Measurements from ENCODE around the gene ZBTB4. TPM values are rescaled to one million over a fixed set of nuclear protein-coding genes. Genes with fewer than 3 reads are reported as not detected.

Gene ZBTB4
- total RNA-seq, 1 donor from 2014 or later = 31.2 TPM

GRCh38 chr17:7459961-7460545 is 19.4 kb downstream of the ZBTB4 start:
- Histone ChIP-seq H3K79me2 (ENCODE audit: insufficient read depth, low read length) (no peaks in the 10 kb centered on the region), H4K20me1 (ENCODE audit: insufficient read depth, low read length) (peaks cover 7% of the 10 kb centered on the region), H3K36me3 (ENCODE audit: insufficient read depth, low read length) (peaks cover 3% of the 10 kb centered on the region), H3K9me3 (ENCODE audit: insufficient read depth, low read depth, low read length) (no peaks in the 10 kb centered on the region), H3K4me2 (ENCODE audit: low read length) (no peak overlapping the region), H3K4me3 (ENCODE audit: insufficient read depth, low read depth, low read length) (no peak overlapping the region), H3K9ac (ENCODE audit: low read length) (no peak overlapping the region), H3K27ac (ENCODE audit: low read depth, low read length) (no peak overlapping the region), H3K27me3 (ENCODE audit: insufficient read depth, low read length) (no peaks in the 10 kb centered on the region), H2AFZ (ENCODE audit: low read depth, low read length) (no peak overlapping the region), H3K4me1 (ENCODE audit: insufficient read depth, low read length) (no peaks in the 10 kb centered on the region)
- no peaks in the 10 kb centered on the region for H3K9me3 Mint-ChIP-seq (ENCODE audit: unreplicated experiment)
- H3K27ac Mint-ChIP-seq (ENCODE audit: unreplicated experiment) = no peak overlapping the region
- peaks cover 6% of the 10 kb centered on the region for H3K4me1 Mint-ChIP-seq (ENCODE audit: low read depth, unreplicated experiment)
- no peaks in the 10 kb centered on the region for H3K27me3 Mint-ChIP-seq (ENCODE audit: low read depth, unreplicated experiment)
- peak overlapping the region; percentile 47 for H3K4me3 Mint-ChIP-seq (ENCODE audit: unreplicated experiment)
- no peak for TF ChIP-seq EZH2 (IDR thresholded peaks at IDR 0.05; ENCODE audit: insufficient read depth, low read length)
- no peak for TF ChIP-seq CTCF (IDR thresholded peaks at IDR 0.05; ENCODE audit: insufficient read depth, low read depth, low read length)
- DNase-seq (ENCODE audit: low read depth) (no peak), FAIRE-seq (no peak)
- peaks cover 13% of the 10 kb centered on the region for H3K36me3 Mint-ChIP-seq (ENCODE audit: low read depth, unreplicated experiment)

- Mint-ChIP-seq H3K27me3 (ENCODE audit: low read depth, unreplicated experiment) (peaks cover 9% of the 10 kb centered on the region), H3K4me3 (ENCODE audit: unreplicated experiment) (peak overlapping the region; percentile 16), H3K36me3 (ENCODE audit: low read depth, unreplicated experiment) (peaks cover 22% of the 10 kb centered on the region), H3K27ac (ENCODE audit: unreplicated experiment) (no peak overlapping the region), H3K4me1 (ENCODE audit: low read depth, unreplicated experiment) (peaks cover 14% of the 10 kb centered on the region), H3K9me3 (ENCODE audit: unreplicated experiment) (peaks cover 7% of the 10 kb centered on the region)
- Histone ChIP-seq H2AFZ (ENCODE audit: low read depth, low read length) (no peak overlapping the region), H3K9me3 (ENCODE audit: insufficient read depth, low read depth, low read length) (no peaks in the 10 kb centered on the region), H3K4me1 (ENCODE audit: insufficient read depth, low read length) (peaks cover 10% of the 10 kb centered on the region), H3K36me3 (ENCODE audit: insufficient read depth, low read length) (no peaks in the 10 kb centered on the region), H4K20me1 (ENCODE audit: insufficient read depth, low read length) (no peaks in the 10 kb centered on the region), H3K4me3 (ENCODE audit: insufficient read depth, low read depth, low read length) (no peak overlapping the region), H3K27me3 (ENCODE audit: insufficient read depth, low read length) (peaks cover 27% of the 10 kb centered on the region), H3K9ac (ENCODE audit: low read length) (no peak overlapping the region), H3K27ac (ENCODE audit: low read depth, low read length) (no peak overlapping the region), H3K79me2 (ENCODE audit: insufficient read depth, low read length) (no peaks in the 10 kb centered on the region), H3K4me2 (ENCODE audit: low read length) (no peak overlapping the region)
- DNase-seq (ENCODE audit: low read depth) (no peak), FAIRE-seq (no peak)
- TF ChIP-seq EZH2 (IDR thresholded peaks at IDR 0.05; ENCODE audit: insufficient read depth, low read length) (no peak), CTCF (IDR thresholded peaks at IDR 0.05; ENCODE audit: insufficient read depth, low read depth, low read length) (no peak)
These were observed 31.0 kb downstream of the ZBTB4 start for GRCh38 chr17:7448461-7448860.

- no peak for FAIRE-seq
These were observed 33.8 kb downstream of the ZBTB4 start for GRCh38 chr17:7445619-7445968.

More at GRCh38 chr17:7445619-7445968, 33.8 kb downstream of the ZBTB4 start:
- TF ChIP-seq EZH2 (IDR thresholded peaks at IDR 0.05; ENCODE audit: insufficient read depth, low read length) (no peak), CTCF (IDR thresholded peaks at IDR 0.05; ENCODE audit: insufficient read depth, low read depth, low read length) (no peak)
- H2AFZ ChIP-seq (ENCODE audit: low read depth, low read length) = peak overlapping the region; percentile 63
- H3K36me3 ChIP-seq (ENCODE audit: insufficient read depth, low read length) = no peaks in the 10 kb centered on the region
- peaks cover 11% of the 10 kb centered on the region for H3K4me1 Mint-ChIP-seq (ENCODE audit: low read depth, unreplicated experiment)
- no peaks in the 10 kb centered on the region for H3K79me2 ChIP-seq (ENCODE audit: insufficient read depth, low read length)
- DNase-seq (ENCODE audit: low read depth) = no peak
- H3K4me1 ChIP-seq (ENCODE audit: insufficient read depth, low read length) = peaks cover 13% of the 10 kb centered on the region
- H3K9me3 ChIP-seq (ENCODE audit: insufficient read depth, low read depth, low read length) = no peaks in the 10 kb centered on the region
- H3K9ac ChIP-seq (ENCODE audit: low read length) = no peak overlapping the region
- H3K9me3 Mint-ChIP-seq (ENCODE audit: unreplicated experiment) = peaks cover 7% of the 10 kb centered on the region
- H3K4me3 ChIP-seq (ENCODE audit: insufficient read depth, low read depth, low read length) = peak overlapping the region; percentile 54
- peak overlapping the region; percentile 50 for H3K27ac Mint-ChIP-seq (ENCODE audit: unreplicated experiment)
- H3K4me3 Mint-ChIP-seq (ENCODE audit: unreplicated experiment) = peak overlapping the region; percentile 73
- peaks cover 27% of the 10 kb centered on the region for H3K27me3 ChIP-seq (ENCODE audit: insufficient read depth, low read length)
- H3K27ac ChIP-seq (ENCODE audit: low read depth, low read length) = no peak overlapping the region
- no peaks in the 10 kb centered on the region for H4K20me1 ChIP-seq (ENCODE audit: insufficient read depth, low read length)
- peaks cover 8% of the 10 kb centered on the region for H3K27me3 Mint-ChIP-seq (ENCODE audit: low read depth, unreplicated experiment)
- peak overlapping the region; percentile 83 for H3K4me2 ChIP-seq (ENCODE audit: low read length)
- H3K36me3 Mint-ChIP-seq (ENCODE audit: low read depth, unreplicated experiment) = peaks cover 27% of the 10 kb centered on the region
